Activated effector memory CD4-positive, alpha-beta T cell treated with anti-CD3 and anti-CD28 coated beads, Interleukin-2, amount 50 U/mL, for 16 hours (primary cell): ENCODE data around the gene QSOX2.

Experiments
- DNase-seq: peaks from one replicate; pipeline ENCODE4 v3.0.0-alpha.2; 2020

Gene QSOX2

DNA sequence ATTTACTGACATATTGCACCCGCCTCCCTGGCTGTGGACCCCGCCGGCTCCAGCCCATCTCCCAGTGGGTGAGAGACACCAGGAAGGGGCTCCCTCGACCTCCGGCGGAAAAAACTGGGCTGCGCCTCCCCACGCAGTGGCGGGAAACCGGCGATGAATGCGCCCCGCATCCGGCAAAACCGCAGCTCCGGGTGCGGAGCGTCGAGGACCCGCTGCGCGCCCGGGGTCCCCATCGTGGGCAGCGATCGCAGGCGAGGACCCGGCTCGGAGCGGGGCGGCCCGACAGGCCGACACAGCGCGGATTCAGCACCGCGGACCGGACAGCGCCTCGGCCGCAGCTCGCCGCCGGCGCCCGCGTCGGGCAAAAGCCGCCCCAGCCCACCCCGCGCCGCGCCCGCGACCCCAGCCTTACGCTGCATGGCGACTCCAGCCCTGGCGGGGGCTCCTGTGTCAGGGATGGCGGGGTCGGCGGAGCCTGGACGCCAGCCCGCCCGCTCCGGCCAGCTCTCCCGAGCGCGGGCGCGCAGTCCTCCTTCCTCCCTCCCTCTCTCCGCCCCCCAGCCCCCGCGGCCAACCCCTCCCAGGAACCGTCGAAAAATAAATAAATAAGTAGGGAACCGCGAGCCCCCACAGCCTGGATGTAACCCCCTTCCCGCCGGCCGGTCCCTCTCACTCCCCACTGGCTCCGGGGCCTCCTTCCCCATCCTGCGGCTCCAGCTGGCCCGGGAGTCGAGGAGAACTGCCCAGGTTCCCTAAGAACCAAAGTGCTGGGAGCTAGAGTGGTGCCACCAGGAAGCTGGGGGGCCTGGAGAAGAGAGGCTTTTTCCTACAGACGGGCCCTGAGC lies 43.8 kb downstream of the QSOX2 start:
- no peak for DNase-seq

DNA sequence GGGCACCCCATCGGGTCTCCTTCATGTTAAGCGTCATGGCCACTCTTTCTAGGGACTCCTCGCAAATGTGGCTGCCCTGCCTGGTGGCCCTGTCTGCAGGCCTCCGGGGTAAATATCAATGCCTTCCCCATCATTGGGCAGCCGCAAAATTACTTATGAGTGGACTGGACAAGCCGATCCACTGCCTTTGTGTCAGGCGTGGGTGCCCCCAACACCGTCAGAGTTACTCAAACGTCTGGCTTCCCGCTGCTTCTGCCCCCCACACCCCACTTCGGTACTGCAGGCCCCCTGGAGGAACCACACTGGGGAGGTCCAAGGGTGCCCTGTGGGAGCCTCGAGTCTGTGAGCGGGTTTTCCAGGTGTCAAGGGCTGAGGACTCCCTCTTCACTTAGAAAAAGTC lies 44.4 kb downstream of the QSOX2 start:
- no peak for DNase-seq

DNA sequence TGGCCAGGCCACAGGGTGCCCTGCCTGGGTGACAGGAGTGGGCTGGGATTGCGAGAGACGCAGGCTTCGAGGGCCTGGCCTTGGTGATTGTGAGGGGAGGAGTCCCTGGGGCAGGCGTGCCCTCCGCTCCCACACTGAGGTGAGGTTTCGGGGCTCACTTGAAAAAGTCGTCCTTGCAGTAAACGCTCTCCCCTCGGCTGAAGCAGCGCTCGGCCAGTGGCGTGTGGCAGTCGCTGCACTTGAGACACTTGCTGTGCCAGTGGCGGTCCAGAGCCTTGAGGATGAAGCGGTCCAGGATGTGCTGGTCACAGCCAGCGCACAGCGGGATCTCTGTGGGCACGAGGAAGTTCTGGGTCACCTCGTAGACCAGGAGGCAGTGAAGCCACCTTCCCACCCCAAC lies 45.2 kb downstream of the QSOX2 start:
- DNase-seq: no peak

DNA sequence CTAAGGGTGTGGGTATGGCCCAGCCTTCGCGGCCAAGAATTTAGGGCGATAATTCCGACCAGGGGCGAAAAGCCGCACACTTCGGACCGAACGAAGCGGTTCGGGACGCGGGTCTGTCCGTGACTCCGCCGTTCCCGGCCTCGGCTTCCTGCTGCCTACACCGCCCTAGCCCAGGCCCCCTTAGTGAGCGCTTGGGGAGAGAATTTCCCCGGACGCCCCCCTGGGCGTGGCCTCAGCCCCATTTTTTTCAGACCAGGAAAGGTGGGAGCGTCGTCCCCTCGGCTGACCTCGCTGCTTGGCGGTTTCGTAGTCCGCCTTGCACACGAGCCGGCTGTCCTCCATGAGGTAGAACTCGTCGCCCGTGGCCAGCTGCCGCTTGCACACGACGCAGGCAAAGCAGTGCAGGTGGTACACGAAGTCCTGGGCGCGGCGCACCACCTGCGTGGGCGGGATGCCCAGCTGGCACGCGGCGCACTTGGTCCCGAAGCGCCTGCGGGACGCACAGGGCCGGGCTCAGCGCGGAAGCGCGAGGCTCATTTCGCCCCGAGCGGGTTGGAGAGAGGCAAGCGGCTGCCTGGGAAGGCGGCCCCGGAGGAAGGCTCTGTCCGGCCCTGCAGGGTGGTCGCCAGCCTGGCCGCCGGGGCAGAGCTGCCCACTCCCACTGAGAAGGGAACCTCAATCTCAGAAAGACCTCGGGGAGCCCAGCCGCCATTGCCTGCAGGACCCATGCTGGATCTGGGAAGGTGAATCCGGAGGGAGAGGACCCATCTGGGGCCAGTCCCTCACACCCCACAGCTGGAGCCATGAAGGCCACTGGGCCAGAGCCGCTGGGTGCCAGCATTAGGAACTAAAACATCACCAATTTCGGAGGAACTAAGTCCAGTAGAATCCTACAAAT lies 46.0 kb downstream of the QSOX2 start:
- DNase-seq: no peak

DNA sequence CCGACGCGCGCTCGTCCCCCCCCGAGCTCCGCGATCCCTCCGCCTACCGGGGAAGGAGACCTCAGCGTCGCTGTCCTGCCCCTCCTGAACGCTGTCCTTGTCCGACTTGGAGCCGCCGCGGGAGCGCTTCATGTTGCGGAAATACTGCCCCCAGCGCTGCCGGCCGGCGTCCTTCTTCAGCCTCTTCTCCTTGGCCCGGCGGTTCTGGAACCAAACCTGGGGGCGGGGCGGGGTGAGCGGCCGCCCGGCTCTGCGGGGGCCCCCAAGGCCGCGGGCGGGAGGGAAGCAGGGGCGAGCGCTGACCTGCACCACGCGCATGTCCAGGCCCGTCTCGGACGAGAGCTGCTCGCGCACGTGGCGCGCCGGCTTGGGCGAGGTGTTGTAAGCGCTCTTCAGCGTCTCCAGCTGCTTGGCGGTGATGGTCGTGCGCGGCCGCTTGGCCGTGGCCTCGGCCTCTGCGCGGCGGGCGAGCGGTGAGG lies 47.0 kb downstream of the QSOX2 start:
- DNase-seq: no peak

DNA sequence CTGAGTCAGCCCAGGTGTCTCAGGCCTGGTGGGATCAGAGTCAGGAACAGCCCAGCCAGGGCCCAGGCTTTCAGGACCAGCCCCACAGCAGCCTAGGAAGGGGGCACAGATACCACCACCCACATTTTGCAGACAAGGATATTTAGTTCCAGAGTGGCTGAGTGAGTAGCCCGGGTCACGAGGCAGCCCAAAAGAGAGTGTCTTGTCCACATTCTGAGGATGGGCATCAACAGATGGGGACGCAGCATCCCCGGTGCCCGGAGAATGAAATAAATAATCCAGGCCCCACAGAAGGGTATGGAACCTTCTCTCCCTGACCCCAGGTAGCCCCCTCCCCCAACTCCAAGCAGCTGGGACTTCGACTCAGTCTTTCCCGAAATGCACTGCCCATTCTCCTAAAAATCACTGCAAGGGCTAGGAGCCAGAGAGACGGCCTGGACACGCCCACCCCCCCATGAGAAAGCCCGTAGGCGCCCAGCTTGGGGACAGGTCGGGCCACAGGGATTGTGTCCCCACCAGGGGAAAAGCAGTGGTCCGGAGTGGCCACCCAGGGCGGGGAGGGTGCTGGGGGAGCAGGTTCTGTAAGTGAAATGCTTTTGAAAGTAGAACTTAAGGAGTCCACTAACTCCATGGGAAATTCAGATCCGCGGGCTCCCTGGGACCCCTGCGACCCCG lies 47.5 kb downstream of the QSOX2 start:
- no peak for DNase-seq

DNA sequence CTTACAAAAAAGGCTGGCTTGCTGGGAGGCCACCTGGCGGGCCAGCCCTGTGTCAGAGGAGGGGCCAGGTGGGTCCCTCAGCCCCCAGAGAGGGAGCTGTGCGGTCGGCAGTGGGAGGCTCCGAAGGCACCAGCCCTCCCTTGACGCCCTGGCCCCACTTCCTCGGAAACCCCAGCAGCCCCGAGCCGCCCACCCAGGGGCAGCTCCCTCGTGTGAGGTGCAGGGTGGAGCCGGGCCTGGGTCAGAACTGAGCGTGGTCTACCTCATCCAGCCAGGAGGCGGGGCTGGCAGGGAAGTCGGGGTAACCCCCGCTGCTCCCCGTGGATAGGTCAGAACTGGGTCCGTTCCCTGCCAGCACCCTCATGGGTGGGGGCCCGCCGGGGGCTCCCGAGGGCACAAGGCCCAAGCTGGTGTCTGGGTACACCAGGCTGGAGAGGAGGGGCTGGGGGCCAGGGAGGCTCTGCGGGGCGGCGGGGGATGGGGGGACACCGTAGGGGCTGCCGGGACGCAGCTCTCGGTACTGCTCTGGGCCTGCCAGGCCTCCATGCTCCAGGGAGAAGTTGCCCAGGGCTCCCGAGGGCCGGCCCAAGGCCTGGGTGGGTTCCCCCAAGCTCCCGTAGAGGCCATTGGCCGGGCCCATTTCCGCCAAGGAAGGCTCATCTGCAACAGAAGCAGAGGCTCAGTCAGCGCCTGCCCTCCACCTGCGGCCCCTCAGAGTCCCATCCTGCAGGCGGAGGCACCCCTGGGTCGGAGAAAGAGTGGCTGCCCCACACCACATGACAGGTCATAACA lies 48.3 kb downstream of the QSOX2 start:
- no peak for DNase-seq

DNA sequence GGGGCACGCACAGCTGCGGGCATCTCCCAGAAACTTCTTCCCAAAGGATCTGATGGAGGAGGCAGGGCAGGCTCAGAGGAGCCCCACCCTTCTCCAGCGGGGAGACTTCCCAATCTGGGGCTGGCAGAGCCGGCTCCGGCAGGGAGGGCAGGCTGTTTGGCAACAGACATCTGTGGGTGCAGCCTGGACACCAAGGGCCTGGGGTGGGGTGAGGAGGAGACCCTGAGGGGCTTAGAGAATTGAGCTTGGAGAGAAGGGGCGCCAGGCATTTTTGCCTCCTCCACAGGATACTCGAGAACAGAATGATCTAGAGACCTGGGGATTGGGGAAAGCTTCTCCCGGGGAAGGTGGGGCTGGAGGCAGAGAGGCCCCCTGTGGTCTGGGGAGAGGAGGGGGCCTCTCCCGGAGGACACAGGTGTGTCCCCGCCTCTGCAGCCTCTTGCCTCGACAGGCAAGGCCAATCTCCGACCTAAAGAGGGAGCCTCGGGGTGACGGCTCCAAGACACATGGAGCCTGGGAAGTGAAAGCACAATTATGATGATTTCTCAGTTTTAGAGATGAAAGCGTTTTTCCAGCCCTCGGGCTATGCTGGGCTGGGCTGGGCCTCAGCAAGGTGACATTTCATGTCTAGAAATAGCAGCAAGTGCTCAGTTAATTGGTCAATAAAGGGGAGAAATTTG lies 49.1 kb downstream of the QSOX2 start:
- no peak for DNase-seq

DNA sequence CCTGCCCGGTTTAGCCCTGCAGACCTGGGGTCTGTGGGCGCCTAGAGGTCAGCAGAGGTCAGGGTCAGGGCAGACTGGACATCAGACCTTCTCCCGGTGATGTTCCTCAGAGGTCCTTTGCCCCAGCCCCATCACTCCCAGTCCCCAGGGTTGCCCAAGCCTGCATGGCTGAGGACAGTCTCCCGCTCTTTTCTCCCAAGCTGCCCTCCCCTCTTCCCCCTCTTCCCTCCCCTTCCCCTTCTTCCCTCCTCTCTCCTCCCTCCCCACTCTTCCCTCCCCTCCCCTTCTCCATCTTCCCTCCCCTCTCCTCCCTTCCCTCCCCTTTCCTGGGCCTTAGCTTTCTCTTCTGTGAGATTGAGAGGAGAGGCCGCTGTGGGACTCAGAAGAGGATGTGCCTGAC lies 51.1 kb downstream of the QSOX2 start:
- DNase-seq: no peak

DNA sequence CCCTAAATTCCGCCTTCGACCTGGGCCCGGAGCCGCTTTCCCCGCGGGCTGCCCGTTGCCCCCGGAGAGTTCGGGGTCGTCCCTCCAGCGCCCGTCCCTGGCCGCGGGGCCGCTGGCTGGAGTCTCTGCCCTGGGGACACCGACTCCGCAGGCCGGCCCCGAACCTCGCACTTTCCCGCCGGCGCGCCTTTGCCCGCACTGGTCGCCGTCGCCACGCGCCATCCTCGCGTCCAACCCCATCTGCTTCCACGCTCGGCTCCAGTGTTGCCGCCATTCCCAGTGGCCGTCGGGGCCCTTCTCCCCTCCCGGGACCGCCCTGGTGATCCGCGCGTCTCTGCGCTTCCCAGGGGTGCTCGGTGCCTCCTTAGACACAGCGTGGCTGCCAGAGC lies 51.7 kb downstream of the QSOX2 start:
- DNase-seq: no peak

DNA sequence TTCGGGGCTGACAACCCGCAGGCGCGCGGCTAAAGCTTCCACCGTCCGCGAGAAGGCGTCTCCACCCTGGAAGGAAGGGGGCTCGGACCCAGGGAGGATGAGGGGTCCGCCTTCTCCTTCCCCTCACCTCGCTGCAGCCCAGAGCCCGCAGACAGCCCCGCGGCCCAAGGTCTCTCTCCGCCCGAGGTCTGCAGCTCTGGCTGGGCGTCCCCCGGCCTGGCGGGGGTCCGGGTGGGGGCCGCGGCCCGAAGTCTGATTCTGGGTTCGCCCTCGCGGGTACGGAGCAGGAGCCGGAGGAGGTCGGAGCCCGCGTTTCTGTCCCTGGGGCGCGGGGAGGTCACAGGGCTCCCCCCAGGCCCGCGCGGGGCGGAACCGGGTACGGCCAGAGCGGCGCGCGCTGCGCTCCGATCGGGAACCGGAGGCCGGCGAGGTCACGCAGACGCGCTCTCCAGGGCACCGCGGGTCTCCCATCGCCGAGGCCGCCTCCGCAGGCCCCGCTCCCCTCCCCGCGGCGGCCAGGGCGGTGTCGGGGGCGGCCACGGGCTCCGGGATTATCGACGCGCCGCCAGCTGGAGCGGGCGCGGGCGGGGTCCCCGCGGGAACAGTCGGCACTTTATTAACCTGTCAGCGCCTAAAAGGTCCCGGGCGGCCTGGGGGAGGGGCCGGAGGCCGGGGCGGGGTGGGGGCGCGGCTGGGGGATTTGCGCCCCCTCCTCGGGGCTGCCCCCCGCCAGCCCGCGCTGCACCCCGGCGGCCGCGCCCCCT lies 52.3 kb downstream of the QSOX2 start:
- DNase-seq: no peak

DNA sequence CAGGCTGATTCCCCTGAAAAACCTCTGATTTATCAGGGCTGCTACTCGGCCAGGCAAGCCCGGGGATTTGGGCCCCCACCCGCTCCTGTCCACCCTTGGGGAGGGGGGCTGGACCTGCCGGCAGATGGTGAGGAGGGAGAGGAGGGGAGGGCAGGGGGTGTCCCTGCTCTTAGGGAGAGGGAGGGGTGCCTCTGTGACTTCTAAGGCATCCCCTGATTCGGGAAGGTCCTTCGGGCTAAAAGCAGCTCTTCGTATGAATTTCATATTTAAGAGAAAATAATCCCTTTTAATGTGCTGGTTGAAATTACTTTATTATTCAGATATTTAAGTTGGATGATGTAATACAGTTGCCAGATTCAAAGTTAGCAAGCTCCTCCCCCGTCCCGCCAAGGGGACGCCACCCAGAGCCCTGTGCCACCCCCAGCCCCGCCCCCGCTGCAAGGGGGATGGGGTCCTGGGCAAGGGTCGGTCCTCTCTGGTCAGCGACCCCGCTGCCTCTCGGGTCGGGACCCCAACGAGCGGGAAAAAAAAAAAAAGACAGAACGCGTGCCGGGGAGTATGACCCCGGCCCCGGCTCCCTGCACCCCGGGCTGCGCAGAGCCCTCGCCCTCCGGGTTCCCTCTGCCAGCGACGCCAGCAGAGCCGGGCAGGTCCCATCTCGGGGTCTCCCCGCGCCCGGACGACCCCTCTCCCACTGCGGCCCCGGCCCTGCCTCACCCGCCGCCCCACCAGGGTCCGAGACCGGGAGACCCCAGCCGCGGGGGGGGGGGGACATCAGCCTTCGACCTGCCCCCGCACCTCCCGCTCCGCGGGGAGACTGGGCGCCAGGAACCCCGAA lies 53.1 kb downstream of the QSOX2 start:
- no peak for DNase-seq

DNA sequence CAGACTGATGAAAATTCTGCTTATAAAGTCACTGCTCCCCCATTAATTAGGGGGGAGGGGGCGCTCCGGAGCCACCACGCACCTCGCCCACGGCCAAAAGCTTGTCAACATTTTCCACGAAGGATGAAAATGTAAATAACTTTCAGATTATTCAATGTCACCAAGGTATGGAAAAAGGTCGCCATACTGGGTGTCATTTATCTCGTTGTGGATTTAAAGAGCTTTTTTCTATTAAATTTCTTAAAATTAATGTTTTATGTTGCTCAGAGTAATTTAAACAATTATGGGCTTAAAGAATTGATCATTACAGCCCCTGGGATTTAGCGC lies 53.7 kb downstream of the QSOX2 start:
- DNase-seq: no peak

DNA sequence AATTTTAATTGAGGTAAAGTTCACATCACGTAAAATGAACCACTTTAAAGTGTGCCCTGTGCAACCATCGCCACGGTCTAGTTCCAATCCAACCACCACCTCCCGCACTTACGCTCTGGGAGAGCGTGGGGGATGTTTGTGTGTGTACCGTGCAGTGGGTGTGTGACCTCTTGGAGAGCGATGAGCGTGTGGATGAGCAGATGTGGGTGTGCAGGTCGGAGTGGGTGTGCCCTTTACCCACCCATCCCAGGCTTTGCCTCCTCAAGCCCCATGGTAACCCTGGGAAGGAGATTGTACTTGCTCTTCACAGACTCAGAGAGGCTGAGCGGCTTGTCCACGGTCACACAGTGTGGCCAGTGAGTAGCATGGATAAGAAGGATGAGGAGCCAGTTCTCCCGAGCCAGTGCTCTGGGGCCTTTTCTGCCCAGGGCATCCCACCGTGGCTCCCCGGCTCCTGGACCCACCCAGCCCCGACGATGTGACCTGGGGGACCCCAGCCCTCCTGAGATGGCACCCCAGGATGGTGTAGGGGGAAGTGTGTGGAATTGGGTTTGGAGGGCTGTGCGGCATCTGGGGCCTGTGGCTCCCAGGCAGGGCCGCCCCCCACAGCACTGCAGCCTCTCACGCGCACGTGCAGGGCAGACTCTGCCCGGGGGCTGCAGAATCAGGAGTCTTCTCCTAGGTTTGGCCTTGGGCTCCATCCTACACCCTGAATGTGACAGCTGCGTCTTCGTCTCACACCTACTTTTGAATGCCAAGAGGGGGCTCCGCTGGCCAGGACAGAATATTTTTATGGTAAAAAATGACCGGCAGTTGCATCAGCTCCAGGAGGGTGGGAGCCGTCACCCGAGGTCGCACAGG lies 54.3 kb downstream of the QSOX2 start:
- no peak for DNase-seq

DNA sequence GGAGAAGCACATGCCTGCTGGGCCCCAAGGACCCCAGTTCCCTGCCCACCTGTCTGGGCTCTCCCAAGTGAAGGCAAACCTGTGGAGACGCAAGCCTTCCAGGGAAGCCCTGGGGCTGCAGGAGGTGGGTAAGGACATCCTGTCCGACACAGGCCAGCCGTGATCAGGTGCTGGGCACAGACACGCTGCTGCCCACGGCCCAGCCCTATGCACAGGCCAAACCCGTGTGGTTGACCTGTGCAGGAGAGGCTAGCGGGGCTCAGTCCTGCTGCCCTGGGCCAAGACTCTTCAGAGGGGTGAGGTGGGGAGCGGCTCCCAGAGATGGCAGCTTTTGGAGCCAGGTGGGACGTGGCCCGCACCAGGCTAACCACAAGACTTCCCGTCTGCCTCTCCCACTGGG lies 55.0 kb downstream of the QSOX2 start:
- no peak for DNase-seq

DNA sequence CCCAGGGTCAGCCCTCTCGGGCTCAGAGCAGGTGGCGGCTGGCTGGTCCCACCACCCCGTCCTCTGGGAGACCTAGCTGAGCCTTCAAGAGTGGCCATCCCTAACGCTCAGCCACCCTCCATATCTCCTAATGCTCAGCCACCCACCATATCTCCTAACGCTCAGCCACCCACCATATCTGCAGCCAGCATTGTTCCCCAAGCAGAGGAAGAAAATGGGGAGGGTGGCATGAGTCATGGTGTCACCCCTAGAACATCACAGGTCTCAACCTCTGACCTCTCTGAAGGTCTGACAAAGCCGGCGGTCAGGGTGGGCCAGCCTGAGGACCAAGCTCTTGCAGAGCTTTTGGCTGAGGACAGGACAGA lies 55.4 kb downstream of the QSOX2 start:
- no peak for DNase-seq

DNA sequence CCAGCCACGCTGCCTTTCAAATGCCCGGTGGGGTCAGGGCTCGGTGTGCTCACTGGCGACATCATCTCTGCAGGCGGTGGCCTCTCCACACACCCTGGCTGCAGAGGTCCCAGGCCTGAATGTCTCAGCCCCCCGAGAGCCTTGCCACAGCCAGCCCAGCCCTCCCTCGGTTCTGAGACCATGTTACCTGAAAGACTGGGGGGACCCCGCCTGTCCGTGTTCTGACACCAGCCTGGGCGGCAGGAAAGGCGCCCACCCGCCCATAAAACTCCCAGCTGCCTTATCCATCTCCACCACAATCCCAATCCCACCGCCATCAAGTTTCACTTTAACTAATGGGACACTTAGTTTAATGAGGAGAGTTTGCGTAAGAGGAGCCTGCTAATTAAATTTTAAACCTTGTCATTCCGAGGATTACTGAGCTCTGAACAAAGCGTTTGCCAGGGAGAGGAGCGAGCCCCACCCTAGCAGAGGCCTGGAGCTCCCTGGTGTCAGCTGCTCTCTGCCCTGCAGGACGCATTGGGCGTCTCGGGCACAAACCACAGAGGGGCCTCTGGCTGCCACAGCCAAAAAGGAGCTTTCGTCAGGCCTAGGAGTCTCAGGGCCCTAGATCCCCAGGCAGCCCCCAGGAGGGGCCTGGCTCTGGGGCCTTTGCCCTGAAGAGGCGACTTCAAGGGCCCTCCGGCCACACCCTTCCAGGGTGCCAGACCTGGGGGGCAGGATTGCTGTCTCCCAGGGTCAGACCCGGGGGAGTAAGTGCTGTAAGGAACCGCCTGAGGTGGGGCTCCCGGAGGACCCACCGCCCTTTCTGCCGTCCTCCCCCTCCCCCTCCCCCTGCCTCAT lies 56.0 kb downstream of the QSOX2 start:
- no peak for DNase-seq
